ENCODE results near the gene SELENOV. TPM values are rescaled to one million over a fixed set of nuclear protein-coding genes. Genes with fewer than 3 reads are reported as not detected.

Gene SELENOV
- total RNA-seq, 1 donor from 2014 or later, result not detected

DNA sequence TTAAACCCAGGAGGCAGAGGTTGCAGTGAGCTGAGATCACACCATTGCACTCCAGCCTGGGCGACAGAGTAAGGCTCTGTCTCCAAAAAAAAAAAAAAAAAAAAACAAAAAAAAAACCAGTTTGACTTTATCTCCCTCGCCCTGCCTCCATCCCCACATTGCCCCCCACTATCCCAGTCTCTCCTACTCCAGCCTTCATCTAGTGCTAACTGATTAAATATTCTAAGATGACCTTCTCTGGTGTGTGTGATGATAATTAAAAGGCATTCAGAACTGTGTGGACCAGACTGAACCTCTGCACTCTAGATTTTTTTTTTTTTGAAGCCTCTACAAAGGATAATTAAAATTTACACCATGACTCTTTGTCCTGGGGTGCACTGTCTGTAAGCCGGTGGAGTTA lies 22.2 kb upstream of the SELENOV start:
- no peak for DNase-seq (ENCODE audit: low read depth, low spot score)

DNA sequence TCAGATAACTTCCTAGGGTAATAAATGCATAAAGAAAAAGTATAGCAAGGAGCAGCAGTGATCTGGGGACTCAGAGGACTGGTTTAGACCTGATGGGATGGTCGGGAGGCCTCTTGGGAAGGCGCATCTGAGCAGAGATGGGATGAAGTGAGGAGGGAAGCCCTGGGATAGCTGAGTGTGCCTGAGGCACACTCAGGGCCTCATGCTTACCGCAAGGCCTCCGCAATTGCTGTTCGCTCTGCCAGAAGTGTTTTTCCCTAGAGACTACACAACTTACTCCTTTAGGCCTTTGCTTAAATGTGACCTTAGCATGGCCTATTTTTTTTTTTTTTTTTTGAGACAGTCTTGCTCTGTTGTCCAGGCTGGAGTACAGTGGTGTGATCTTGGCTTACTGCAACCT lies 20.3 kb upstream of the SELENOV start:
- DNase-seq (ENCODE audit: low read depth, low spot score), result no peak

DNA sequence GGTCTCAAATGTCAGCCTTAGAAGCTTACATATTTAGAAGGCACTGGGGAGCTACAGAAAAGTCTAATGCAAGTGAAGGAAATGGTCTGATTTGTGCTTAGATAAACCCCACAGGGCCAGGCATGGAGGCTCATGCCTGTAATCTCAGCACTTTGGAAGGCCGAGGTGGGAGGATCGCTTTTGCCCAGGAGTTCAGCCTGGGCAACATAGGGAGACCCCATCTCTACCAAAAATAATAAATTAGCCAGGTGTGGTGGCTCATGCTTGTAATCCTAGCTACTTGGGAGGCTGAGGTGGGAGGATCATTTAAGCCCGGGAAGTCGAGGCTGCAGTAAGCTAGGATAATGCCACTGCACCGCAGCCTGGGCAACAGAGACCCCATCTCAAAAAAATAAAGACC lies 18.9 kb upstream of the SELENOV start:
- DNase-seq (ENCODE audit: low read depth, low spot score), result no peak

DNA sequence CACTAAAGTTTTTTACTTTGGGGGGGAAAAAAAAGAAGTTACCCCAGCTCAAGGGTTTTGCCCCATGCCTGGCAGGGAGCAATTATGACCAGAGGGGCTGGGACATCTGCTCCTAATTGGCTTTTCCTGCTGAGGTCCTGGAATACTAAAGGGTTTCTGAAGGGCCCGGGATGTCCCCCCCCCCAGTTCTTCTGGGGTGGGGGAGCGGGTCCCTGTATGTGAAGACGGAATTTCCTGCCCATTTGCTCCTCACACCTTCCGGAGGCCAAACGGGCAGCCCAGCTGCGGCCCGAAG lies 17.3 kb upstream of the SELENOV start:
- DNase-seq (ENCODE audit: low read depth, low spot score), result no peak

DNA sequence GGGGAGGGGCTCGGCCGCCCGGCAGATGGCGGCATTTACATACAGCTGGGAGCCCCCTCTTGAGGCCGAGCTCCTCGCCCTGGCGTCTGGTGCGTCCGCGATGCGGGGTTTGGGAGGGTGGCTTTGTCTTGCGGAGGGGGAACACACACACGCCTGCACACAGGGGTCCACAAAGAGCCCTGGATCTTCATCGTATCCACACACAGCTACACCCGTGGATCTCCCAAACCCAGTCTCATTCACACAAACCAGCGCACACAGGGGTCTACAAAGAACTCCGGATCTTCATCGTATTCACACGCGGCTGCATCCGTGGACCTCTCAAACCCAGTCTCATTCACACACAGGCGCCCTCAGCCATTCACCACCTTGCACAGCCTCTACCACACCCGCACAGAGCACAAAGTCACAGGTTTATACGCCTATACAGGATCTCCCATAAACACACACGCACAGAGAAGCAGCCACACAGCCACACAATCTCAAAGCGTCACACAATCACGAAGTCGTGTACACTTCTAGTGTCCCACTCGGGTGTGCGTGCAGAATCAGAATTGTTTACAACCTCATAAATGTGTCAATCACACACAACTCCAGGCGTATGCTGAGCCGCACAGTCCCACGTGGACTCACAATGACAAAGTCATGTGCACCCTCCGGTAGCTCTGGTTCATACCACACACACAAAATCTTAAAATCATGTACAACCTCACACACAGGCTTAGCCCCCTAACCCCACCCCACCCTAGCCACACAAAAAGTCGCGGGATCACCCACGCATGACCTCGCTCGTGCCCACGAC lies 16.7 kb upstream of the SELENOV start:
- DNase-seq (ENCODE audit: low read depth, low spot score), result no peak

GRCh38 chr19:39498798-39499642 lies 15.9 kb upstream of the SELENOV start, which contains the start of gene DLL3:
DLL3 (plus strand) TSS chr19:39498947; CDS start chr19:39498975, 28 bp downstream.
- no peak for DNase-seq (ENCODE audit: low read depth, low spot score)

DNA sequence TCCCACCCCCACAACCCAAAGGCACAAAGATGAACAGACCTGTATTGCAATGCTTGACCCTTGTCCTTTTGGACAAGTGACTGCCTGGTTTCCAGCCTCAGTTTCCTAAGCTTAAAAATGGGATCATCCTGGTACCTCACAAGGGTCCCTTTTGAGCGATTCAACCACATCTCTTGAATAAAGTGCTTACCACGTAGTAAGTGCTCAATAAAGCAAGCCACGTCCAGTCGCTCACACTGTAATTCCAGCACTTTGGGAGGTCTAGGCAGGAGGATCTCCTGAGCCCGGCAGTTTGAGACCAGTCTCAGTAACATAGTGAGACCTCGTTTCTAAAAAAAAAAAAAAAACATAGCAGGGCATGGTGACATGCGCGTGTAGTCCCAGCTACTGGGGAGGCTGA lies 15.0 kb upstream of the SELENOV start:
- no peak for DNase-seq (ENCODE audit: low read depth, low spot score)

DNA sequence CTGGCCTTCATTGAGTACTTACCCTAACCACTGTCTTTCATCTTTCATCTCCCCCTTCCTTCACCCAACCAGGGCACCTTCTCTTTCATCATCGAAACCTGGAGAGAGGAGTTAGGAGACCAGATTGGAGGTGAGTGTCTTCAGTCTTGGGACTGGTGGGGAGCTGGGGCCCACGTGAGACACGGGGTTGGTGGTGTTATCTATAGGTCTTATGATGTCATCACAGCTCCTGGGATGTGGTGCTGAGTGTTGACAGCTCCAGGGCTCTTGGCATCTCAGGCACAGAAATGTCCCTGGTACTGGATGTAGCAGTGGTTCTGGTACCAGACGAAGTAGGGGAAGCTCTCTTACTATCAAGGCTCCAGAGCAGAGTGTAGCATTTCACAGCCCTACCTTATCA lies 14.4 kb upstream of the SELENOV start:
- DNase-seq (ENCODE audit: low read depth, low spot score), result no peak

DNA sequence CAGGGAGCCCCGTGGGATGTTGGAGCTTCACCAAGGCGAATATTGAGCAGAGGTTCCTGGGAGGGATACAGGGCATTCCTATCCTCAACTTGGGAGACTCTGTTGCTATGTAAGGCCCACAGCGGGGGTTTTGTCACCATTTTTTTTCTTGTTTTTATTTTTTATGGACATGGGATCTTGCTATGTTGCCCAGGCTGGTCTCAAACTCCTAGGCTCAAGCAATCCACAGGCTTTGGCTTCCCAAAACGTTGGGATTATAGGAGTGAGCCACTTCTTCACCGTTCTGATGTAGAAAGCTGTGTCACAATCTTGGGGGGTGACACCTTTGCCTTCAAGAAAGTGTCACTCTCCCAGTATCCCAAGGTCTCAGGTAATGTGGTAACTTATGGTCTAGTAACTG lies 13.6 kb upstream of the SELENOV start:
- DNase-seq (ENCODE audit: low read depth, low spot score), result no peak

GRCh38 chr19:39502640-39503417 lies 12.1 kb upstream of the SELENOV start:
- DNase-seq (ENCODE audit: low read depth, low spot score), result peak; percentile 19

GRCh38 chr19:39506598-39506943 lies 8.4 kb upstream of the SELENOV start:
- no peak for DNase-seq (ENCODE audit: low read depth, low spot score)

DNA sequence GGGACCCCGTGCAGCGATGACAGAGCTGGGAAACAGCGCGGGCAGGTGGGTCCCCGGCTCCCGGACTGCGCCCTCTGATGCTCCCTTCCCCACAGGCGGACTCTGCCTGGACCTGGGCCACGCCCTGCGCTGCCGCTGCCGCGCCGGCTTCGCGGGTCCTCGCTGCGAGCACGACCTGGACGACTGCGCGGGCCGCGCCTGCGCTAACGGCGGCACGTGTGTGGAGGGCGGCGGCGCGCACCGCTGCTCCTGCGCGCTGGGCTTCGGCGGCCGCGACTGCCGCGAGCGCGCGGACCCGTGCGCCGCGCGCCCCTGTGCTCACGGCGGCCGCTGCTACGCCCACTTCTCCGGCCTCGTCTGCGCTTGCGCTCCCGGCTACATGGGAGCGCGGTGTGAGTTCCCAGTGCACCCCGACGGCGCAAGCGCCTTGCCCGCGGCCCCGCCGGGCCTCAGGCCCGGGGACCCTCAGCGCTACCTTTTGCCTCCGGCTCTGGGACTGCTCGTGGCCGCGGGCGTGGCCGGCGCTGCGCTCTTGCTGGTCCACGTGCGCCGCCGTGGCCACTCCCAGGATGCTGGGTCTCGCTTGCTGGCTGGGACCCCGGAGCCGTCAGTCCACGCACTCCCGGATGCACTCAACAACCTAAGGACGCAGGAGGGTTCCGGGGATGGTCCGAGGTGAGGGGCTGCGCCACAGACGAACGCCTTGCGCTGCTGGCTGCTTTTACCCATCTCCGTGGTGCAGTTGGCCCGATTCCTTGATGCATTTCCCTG lies 7.8 kb upstream of the SELENOV start:
- DNase-seq (ENCODE audit: low read depth, low spot score), result peak; percentile 7

- no peak for DNase-seq (ENCODE audit: low read depth, low spot score)
Observed at GRCh38 chr19:39507715-39508364, 7.1 kb upstream of the SELENOV start.

DNA sequence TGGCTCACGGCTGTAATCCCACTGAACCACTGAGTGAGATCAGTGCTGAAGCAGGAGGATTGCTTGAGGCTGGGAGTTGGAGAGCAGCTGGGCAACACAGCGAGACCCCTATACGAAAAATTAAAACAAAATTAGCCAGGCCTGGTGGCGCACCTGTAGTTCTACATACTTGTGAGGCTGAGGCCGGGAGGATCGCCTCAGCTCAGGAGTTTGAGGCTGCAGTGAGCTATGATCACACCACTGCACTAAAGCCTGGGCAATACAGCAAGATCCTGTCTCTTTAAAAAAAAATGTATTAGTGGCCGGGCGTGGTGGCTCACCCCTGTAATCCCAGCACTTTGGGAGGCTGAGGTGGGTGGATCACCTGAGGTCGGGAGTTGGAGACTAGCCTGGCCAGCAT lies 6.3 kb upstream of the SELENOV start:
- no peak for DNase-seq (ENCODE audit: low read depth, low spot score)

- no peak for DNase-seq (ENCODE audit: low read depth, low spot score)
Observed at GRCh38 chr19:39509233-39509632, 5.7 kb upstream of the SELENOV start.

DNA sequence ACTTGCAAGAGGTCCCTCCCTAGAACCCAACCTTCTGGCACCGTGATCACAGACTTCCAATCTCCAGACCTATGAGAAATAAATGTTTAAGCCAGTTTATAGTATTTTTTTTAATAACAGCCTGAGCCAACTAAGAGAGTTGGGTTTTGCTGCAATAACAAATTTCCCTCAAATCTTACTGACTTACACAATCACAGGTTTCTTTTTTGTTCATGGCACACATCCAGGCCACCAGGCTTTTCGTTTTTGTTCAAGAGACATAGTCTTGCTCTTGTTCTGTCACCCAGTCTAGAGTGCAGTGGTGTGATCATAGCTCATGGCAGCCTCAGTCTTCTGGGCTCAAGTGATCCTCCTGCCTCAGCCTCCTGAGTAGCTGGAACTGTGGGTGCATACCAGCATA lies 2.0 kb upstream of the SELENOV start:
- no peak for DNase-seq (ENCODE audit: low read depth, low spot score)

- no peak for DNase-seq (ENCODE audit: low read depth, low spot score)
Observed at GRCh38 chr19:39515551-39516191, 732 bp downstream of the SELENOV start.

DNA sequence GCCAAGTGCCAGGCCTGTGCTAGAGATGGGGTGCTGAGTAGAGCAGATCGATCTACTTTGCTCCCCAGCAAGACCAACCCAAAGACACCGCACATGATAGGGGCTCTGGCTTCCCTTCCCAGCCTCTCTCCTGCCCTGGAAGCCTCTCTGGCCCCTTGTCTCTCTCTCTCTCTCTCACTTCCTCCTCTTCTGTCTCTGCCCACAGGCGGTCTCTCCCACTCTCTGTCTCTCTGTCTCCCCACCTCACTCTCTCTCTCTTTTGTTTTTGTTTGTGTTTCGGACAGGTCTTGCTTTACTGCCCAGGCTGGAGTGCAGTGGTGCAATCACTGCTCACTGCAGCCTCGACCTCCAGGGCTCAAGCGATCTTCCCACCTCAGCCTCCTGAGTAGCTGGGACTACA lies 1.3 kb downstream of the SELENOV start:
- no peak for DNase-seq (ENCODE audit: low read depth, low spot score)

GRCh38 chr19:39517432-39517831 lies 2.5 kb downstream of the SELENOV start:
- no peak for DNase-seq (ENCODE audit: low read depth, low spot score)

DNA sequence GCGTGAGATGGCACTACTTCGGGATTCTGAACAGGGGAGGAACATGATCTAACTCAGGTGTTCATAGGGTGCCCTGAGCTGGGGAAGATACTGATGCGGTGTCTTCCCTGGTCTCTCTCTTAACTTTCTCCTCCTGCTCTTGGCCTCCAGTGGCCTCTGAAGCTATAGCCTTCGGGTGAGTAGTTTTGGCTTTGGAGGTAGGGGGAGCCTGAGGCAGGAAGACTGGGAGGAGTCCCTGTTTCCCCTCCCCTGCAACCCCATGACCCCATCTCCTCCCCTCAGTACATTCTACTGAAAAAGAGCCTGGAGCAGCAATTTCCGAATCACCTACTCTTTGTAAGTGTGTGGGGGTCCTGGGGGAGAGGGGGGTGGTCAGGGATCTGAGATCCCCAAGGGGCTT lies 3.5 kb downstream of the SELENOV start:
- DNase-seq (ENCODE audit: low read depth, low spot score), result no peak

Data from pulmonary artery endothelial cell (primary cell).